ENCODE results near the gene GRIK3. TPM values are rescaled to one million over a fixed set of nuclear protein-coding genes. Genes with fewer than 3 reads are reported as not detected.

GRIK3 gene
- total and polyA plus RNA-seq, 7 donors = 0.03 to 0.15 (median 0.04) TPM; not detected in 2

GRCh38 chr1:37053173-37053572 is 18.9 kb upstream of the GRIK3 start:
- Histone ChIP-seq H3K9me3 (no peaks in the 10 kb centered on the region), H3K4me1 (no peaks in the 10 kb centered on the region), H3K36me3 (ENCODE audit: insufficient read depth in 1 of 2, low read depth in 1 of 2) (no peaks in the 10 kb centered on the region), H3K27ac (no peak overlapping the region), H3K4me3 (no peak overlapping the region), H3K27me3 (ENCODE audit: insufficient read depth in 3 of 3, low read length in 2 of 3) (no peaks in the 10 kb centered on the region)
- no peak for TF ChIP-seq CTCF (IDR thresholded peaks at IDR 0.05)
- WGBS, 3 donors = 66 to 78% (median 77%) methylated on average over 5 of the region's 5 CpGs
- DNase-seq = no peak
- intact Hi-C loops (cut with DNase I) = no loop called here
- no peak for ATAC-seq

DNA sequence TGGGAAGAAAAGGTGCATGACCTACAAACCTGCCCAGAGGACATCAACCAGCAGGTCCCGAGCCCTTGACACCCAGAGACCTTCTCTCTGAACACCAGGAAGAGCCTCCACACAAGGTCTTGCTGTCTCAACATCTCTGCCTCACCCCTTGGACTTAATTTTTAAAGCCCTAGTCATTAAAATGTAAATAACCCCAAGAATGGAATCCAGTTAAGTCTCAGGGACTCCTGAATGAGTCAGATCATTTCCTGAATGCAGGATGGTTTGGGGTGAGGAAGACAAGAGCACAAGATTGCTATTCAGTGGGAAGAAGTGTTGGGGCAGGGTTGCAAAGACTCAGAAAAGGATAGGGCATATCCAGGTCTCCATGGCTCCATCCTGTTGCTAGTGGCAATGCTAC is 17.8 kb upstream of the GRIK3 start:
- no peak for TF ChIP-seq CTCF (IDR thresholded peaks at IDR 0.05)
- peaks cover 0 to 10% (median 4%) of the 10 kb centered on the region in 3 donors for H3K27me3 ChIP-seq (ENCODE audit: insufficient read depth in 3 of 3, low read length in 2 of 3)
- no peak overlapping the region for H3K4me3 ChIP-seq
- ATAC-seq (no peak), DNase-seq (no peak)
- intact Hi-C loops (cut with DNase I) = no loop called here
- 79 to 83% (median 82%) methylated on average over 1 of the region's 1 CpG for WGBS, 3 donors
- H3K36me3 ChIP-seq (ENCODE audit: insufficient read depth in 1 of 2, low read depth in 1 of 2) = no peaks in the 10 kb centered on the region
- no peaks in the 10 kb centered on the region for H3K9me3 ChIP-seq
- no peak overlapping the region for H3K27ac ChIP-seq
- H3K4me1 ChIP-seq = no peaks in the 10 kb centered on the region

DNA sequence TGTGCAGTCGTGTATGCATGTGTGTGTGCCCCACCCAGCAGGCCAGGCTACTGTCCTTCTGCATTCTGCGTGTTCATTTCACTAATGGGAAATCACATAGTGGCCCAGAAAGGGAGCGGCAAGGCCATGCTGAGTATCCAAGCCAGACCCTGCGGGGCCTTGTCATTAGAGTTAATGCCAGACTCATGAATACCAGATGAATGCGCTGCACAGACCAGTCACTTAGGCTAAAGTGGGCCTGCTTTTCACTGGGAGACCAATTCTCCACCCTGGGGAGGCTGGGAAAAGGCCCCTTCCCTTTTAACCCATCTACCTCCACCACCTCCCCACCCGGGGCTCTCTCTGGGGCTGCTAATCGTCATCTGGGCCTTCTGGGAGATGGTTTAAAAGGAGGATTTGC is 17.0 kb upstream of the GRIK3 start:
- Histone ChIP-seq H3K4me3 (no peak overlapping the region), H3K27ac (no peak overlapping the region), H3K27me3 (ENCODE audit: insufficient read depth in 3 of 3, low read length in 2 of 3) (peaks cover 0 to 16% (median 4%) of the 10 kb centered on the region in 3 donors), H3K36me3 (ENCODE audit: insufficient read depth in 1 of 2, low read depth in 1 of 2) (no peaks in the 10 kb centered on the region), H3K4me1 (no peaks in the 10 kb centered on the region), H3K9me3 (no peaks in the 10 kb centered on the region)
- 61 to 69% (median 68%) methylated on average over 7 of the region's 7 CpGs for WGBS, 3 donors
- TF ChIP-seq CTCF (IDR thresholded peaks at IDR 0.05) = no peak
- intact Hi-C loops (cut with DNase I) = no loop called here
- ATAC-seq (no peak), DNase-seq (no peak)

- Histone ChIP-seq H3K4me1 (no peaks in the 10 kb centered on the region), H3K27ac (no peak overlapping the region), H3K9me3 (no peaks in the 10 kb centered on the region), H3K27me3 (ENCODE audit: insufficient read depth in 3 of 3, low read length in 2 of 3) (peaks cover 3 to 41% (median 10%) of the 10 kb centered on the region in 3 donors), H3K4me3 (no peak overlapping the region), H3K36me3 (ENCODE audit: insufficient read depth in 1 of 2, low read depth in 1 of 2) (no peaks in the 10 kb centered on the region)
- TF ChIP-seq CTCF (IDR thresholded peaks at IDR 0.05) = no peak
- 48 to 59% (median 53%) methylated on average over 19 of the region's 19 CpGs for WGBS, 3 donors
- ATAC-seq (no peak), DNase-seq (no peak)
- intact Hi-C loops (cut with DNase I) = no loop called here
Observed at GRCh38 chr1:37047542-37047941, 13.2 kb upstream of the GRIK3 start.

DNA sequence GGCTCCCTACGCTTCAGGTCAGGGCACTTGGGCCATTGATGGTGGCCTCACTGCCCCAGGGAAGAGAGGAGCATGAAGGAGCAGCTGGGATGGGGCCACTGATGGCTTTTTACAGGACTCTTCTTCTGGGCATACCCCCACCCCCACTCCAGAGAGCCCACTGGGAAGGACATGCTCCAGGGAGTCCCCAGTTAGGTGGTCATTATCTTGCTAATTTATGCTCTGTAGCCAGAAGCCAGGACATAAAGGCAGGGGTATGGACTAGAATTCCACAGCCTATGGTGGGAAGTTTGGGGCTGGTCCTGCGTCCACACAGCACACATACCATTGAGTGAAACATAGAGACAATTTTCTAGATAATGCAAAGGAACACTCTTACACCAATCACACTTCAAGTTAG is 8.8 kb upstream of the GRIK3 start:
- intact Hi-C loops (cut with DNase I) = no loop called here
- DNase-seq = no peak
- H3K4me1 ChIP-seq = no peaks in the 10 kb centered on the region
- H3K4me3 ChIP-seq = no peak overlapping the region
- H3K36me3 ChIP-seq (ENCODE audit: insufficient read depth in 1 of 2, low read depth in 1 of 2) = no peaks in the 10 kb centered on the region
- H3K9me3 ChIP-seq = no peaks in the 10 kb centered on the region
- TF ChIP-seq CTCF (IDR thresholded peaks at IDR 0.05) = no peak
- no peak for ATAC-seq
- H3K27ac ChIP-seq = no peak overlapping the region
- 49 to 60% (median 52%) methylated on average over 2 of the region's 2 CpGs for WGBS, 3 donors
- H3K27me3 ChIP-seq (ENCODE audit: insufficient read depth in 3 of 3, low read length in 2 of 3) = peaks cover 3 to 82% (median 17%) of the 10 kb centered on the region in 3 donors
